Caki2 (cell line): ENCODE measurements around the gene NPIPA5. TPM values are rescaled to one million over a fixed set of nuclear protein-coding genes. Genes with fewer than 3 reads are reported as not detected.
"Not testable (repeated sequence)": the region's sequence is repeated elsewhere in the genome, so short reads cannot be mapped to it uniquely, and the experiment has no call there.

ENCODE experiments used
- DNase-seq: peaks from one replicate; pipeline ENCODE4 v3.0.0-alpha.2; 2015; ENCODE audit warnings: low read depth
- in situ Hi-C: cut with HindIII; loops from 2 replicates; pipeline ENCODE4 v1.10.0; 2016; ENCODE audit warnings: low sequenced_read_pairs, low pct_unique_long_range_greater_than_20kb, mixed read lengths
- total RNA-seq: library from RNA; depleted of rRNA; stranded (reverse); fragments of >200 nt; shearing (Covaris generic); gene quantifications from 2 replicates; pipeline ENCODE4 v1.2.3, GENCODE V29; 2014; ENCODE audit warnings: low replicate concordance; rRNA removed

NPIPA5 gene
- total RNA-seq, 1 experiment from 2014 or later: not detected

DNA sequence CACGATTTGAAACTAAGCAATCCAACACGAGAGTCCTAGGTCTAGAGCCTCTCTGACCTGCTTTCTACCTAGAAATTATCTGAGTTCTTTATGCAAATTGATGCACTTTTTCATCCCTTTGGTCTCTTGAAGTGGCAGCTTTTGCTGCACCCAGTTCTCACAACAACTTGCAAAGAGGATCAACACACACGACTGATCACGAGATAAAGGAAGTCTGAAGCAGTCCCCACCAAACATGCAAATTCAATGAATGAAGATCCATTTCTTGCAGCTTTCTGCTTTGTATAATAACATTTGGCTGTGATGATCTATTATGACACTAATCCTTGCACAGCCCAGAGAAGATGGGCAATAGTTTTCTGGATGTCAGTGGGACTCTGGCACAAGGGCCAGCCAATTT lies 53.1 kb downstream of the NPIPA5 start:
- in situ Hi-C loops, DNase-seq: not testable (repeated sequence)

DNA sequence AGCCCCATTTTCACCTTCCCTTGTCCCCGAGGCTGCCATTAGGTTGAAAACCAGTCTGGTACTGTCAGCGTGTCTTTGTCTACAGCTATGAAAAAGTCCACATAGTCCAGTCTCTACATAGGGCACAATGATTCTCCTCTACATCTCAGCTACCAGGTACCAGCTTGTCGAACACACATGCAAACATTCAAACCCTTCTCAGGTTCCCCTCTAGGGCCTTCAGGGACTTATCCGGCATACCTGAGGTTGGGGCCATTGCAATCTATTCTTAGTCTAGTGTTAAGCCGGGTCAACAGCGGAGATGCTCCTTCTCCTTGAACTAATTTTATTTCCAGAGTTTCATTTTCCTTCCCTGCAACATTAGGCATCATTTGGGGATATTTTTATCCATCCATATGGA lies 54.7 kb downstream of the NPIPA5 start:
- in situ Hi-C loops: not testable (repeated sequence)

DNA sequence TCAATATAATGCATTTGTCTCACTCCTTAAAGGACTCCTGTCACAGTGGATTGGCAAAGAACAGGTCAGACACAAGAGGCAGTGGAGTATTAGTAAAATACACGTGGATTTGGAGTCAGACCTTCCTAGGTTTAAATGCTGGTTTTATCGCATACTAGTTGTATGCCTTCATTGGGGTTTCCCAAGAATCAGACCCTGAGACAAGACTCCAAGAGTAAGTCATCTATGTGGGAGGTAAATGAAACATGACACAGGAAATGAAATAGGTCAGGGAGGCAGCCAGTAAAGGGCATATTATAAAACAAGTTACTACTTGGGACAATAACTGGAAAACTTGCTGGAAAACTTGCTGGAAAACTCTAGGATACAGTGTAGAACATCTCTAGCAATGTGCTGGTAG lies 56.9 kb downstream of the NPIPA5 start:
- in situ Hi-C loops, DNase-seq: not testable (repeated sequence)

More for the DNA sequence above, 54.7 kb downstream of the NPIPA5 start:
- DNase-seq: not testable (repeated sequence)

DNA sequence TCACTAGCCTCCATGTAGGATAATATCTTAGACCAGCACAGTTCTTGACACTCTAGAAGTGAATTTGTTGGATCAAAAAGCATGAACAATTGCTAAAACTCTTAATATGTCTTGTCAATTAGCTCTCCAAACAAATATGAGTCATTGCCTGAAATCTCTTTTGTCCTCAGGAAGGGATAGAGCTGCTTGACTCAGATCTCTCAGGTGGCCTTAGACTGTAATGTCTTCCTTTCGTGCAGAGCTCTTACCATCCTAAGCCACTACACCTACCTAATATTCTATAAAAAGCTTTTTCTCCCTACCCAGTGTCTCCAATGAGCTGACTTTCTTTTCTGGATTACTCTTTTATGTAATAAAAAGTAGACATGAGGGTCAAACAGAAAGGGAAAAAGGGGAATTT lies 63.5 kb downstream of the NPIPA5 start:
- DNase-seq, in situ Hi-C loops: not testable (repeated sequence)

Other genes with a start within 250 kb of the NPIPA5 start
- not detected in 2 replicates for gene MPV17L, start 17.5 kb upstream of the NPIPA5 start, total RNA-seq
- gene BMERB1, start 56.3 kb upstream of the NPIPA5 start, total RNA-seq: 39.7 and 68.5 TPM in 2 replicates